Measurements from ENCODE around the gene GNAS.

Gene GNAS

GRCh38 chr20:58854638-58855471 lies 2.3 kb downstream of the GNAS start:
- DNase-seq = no peak

- DNase-seq = no peak
These were observed 3.2 kb downstream of the GNAS start for GRCh38 chr20:58855506-58856389.

GRCh38 chr20:58863044-58863790 lies 10.7 kb downstream of the GNAS start:
- DNase-seq = no peak

GRCh38 chr20:58864346-58864745 lies 11.8 kb downstream of the GNAS start:
- DNase-seq = no peak

GRCh38 chr20:58865843-58866242 lies 13.3 kb downstream of the GNAS start:
- no peak for DNase-seq

- no peak for DNase-seq
These were observed 14.7 kb downstream of the GNAS start for GRCh38 chr20:58867211-58867610.

- peak in 1 of 2 donors; percentile 44 for DNase-seq
These were observed 16.3 kb downstream of the GNAS start for GRCh38 chr20:58868795-58869194.

GRCh38 chr20:58869662-58870227 lies 17.2 kb downstream of the GNAS start:
- DNase-seq = no peak

- DNase-seq = peak; percentile 40 to 52
These were observed 17.9 kb downstream of the GNAS start for GRCh38 chr20:58870293-58871014.

- no peak for DNase-seq
These were observed 19.1 kb downstream of the GNAS start for GRCh38 chr20:58871533-58872102.

- DNase-seq = no peak
These were observed 22.0 kb downstream of the GNAS start for GRCh38 chr20:58874469-58874868.

- DNase-seq = no peak
These were observed 22.6 kb downstream of the GNAS start for GRCh38 chr20:58875111-58875510.

- DNase-seq = no peak
These were observed 23.1 kb downstream of the GNAS start for GRCh38 chr20:58875541-58876134.

- no peak for DNase-seq
These were observed 23.9 kb downstream of the GNAS start for GRCh38 chr20:58876437-58876836.

GRCh38 chr20:58877050-58877975 lies 24.8 kb downstream of the GNAS start:
- DNase-seq = no peak

- DNase-seq = no peak
These were observed 25.5 kb downstream of the GNAS start for GRCh38 chr20:58877976-58878360.

GRCh38 chr20:58878399-58878798 lies 25.9 kb downstream of the GNAS start:
- no peak for DNase-seq

- no peak for DNase-seq
These were observed 27.9 kb downstream of the GNAS start for GRCh38 chr20:58880441-58880840.

- DNase-seq = no peak
These were observed 28.7 kb downstream of the GNAS start for GRCh38 chr20:58880994-58881752.
